ENCODE data around the gene SLC39A7.

The SLC39A7 gene, protein sequence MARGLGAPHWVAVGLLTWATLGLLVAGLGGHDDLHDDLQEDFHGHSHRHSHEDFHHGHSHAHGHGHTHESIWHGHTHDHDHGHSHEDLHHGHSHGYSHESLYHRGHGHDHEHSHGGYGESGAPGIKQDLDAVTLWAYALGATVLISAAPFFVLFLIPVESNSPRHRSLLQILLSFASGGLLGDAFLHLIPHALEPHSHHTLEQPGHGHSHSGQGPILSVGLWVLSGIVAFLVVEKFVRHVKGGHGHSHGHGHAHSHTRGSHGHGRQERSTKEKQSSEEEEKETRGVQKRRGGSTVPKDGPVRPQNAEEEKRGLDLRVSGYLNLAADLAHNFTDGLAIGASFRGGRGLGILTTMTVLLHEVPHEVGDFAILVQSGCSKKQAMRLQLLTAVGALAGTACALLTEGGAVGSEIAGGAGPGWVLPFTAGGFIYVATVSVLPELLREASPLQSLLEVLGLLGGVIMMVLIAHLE

DNA sequence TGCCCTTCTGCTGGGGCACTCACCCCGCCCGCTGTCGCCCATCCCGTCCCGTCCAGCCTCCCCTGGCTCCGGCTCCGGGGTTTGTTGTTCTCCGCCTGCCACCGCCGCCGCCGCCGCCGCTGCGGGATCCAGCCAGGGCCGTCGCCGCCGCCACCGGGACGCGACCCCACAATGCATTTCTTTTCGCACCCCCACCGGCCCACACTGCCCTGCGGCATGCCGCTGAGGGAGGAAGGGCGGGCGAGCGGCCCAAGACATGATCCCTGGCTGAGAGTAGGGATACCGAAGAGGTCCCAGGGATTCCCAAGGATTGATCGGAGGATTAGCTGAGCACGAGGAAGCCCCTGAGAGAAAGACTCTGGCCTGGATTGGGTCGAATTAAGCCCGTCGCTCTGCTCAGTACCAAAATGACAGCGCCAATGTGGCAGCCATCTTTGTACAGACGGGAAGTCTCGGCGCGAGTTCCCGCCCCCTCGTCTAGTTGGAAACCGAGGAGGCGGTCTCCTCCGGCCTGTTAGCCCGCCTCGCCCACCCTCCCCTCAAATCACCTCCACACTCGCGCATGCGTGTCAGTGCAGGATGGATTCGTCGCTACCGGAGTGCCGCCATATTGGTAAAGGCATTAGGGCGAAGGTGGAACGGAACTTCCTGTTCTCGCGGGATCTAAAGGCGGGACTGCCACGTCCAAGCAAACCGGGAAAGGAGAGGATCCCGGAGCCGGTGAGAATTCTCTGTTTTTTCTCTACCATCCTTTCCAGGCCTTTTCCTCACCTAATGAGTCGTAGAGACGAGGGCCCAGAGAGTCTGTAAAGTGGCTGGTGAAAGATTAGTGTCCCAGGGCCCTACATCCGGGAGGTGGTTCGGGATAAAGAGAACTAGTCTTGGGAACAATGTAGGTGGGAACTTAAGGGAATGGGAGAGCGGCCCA lies at the start of gene SLC39A7, which contains the start of gene RXRB:
TSS of gene SLC39A7 (plus strand) at position 649 of the 928 bp plus-strand sequence. CDS start 379 bp downstream, outside the sequence.
TSS of gene RXRB (minus strand) at position 447 of the 928 bp plus-strand sequence. CDS start at position 258, 189 bp downstream.
- DNase-seq = peak; percentile 98 to 99

- no peak for DNase-seq
Observed at GRCh38 chr6:33151050-33151449, 49.6 kb upstream of the SLC39A7 start.

DNA sequence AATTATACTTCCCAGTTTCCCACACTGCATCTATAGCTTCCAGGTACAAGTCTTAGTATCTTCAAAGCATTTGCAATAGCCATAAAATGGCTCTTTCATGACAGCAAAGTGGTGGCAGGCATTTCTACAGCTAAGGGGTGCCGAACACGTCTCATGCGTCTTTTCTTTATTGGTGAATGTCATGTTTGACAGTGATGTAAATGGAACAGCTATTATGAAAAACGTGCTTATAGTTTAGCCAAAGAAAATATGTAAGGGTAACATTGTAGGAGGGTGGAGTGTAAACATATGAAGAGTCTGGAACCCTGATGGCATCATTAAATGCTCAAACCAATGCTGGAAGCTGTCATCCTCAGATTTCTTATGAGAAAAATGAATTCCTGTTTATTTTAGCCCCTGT lies 46.3 kb upstream of the SLC39A7 start:
- DNase-seq = no peak

- DNase-seq = no peak
Observed at GRCh38 chr6:33156561-33156960, 44.1 kb upstream of the SLC39A7 start.

- no peak for DNase-seq
Observed at GRCh38 chr6:33156964-33157363, 43.7 kb upstream of the SLC39A7 start.

GRCh38 chr6:33160096-33160495 lies 40.6 kb upstream of the SLC39A7 start:
- DNase-seq = no peak

GRCh38 chr6:33160728-33161344 lies 39.8 kb upstream of the SLC39A7 start:
- no peak for DNase-seq

- peak; percentile 73 to 82 for DNase-seq
Observed at GRCh38 chr6:33161354-33162331, 39.0 kb upstream of the SLC39A7 start.

- DNase-seq = no peak
Observed at GRCh38 chr6:33163540-33163939, 37.1 kb upstream of the SLC39A7 start.

- DNase-seq = no peak
Observed at GRCh38 chr6:33164176-33164575, 36.5 kb upstream of the SLC39A7 start.

GRCh38 chr6:33164665-33165373 lies 35.8 kb upstream of the SLC39A7 start:
- no peak for DNase-seq

DNA sequence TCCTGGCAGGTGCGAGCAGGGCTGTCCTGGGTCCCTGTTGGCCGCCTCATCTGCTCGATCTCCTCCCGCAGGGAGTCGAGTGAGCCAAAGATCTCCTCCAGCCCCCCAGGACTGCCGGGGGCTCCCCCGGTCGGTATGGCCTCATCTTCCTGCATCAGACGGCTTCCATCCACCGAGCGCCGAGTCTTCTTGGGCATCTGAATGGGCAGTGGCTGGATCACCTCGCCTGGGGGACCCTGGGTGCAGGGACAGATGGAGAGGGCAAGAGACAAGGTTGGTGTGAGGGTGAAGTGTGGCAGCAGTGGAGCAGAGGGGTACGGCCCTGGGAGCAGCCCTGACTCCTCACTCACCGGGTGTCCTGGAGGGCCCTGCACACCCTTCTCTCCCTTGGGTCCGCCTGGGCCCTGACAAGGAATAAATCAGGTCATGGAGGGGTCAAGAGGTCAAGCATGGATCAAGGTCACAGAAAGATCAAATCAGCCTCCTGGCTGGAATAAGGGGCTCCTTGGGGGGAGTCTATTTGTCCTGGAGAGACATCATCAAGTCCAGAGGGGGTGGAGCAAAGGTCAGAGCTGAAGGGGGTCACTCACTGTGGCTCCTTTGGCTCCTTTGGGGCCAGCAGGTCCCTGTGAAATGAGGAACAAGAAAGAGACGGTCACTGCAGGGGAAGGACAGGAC lies 34.9 kb upstream of the SLC39A7 start:
- DNase-seq = no peak

GRCh38 chr6:33166363-33166762 lies 34.3 kb upstream of the SLC39A7 start:
- no peak for DNase-seq

DNA sequence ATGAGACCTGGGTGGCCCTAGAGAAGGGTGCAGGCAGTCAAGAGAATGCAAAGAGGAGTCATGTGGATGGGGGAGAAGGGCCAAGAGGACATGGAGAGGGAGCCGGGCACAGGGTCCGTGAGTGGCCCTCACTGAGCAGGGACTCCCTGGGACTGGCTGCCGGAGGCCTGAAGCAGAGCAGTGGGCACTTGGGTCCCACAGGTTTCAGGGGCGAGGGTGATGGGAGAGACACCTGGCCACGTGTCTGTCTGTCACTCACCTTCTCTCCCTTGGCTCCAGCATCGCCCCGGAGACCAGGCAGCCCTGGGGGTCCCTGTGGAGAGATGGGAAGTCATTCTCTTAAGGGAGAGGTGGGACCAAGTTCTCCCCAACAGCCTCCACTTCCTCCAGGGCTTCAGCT lies 33.9 kb upstream of the SLC39A7 start:
- no peak for DNase-seq

DNA sequence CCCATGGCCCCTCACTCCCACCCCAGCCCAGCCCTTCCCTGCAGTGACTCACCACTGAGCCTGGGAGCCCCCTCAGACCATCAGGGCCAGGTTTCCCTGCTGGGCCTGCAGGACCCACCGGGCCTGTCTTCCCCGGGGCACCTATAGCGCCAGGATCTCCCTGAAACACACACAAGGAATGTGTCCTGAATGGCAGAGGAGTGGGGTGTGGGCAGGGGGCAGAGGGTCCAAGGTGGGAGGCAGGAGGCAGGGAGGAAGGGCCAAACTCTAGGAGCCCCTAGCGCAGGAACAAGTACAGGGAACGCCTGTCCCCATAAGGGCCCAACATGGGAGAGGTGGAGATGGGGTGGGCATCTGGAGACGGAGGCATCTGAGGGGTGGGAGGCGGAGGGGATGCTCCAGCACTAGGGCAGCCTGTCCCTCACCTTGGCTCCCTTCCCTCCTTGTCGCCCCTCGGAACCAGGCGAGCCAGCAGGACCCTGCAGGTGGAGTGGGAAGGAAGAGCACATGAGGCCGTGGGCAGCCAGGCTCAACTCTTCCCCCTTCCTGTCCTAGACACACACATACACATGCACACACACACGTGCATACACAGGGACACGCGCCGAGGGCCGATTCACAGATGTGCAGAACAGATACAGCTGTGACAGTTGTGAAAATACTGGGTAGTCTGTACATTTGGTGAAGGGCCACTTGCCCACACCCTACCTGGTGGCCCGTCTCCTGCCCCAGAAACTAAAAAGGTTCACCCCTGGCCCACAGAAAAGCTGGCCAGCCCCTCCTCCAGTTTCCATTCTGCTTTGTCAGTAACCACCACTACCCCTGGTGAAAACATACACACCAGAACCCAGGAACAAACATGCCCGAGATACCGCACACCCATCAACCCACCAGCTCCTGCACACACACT lies 33.0 kb upstream of the SLC39A7 start:
- DNase-seq = no peak

DNA sequence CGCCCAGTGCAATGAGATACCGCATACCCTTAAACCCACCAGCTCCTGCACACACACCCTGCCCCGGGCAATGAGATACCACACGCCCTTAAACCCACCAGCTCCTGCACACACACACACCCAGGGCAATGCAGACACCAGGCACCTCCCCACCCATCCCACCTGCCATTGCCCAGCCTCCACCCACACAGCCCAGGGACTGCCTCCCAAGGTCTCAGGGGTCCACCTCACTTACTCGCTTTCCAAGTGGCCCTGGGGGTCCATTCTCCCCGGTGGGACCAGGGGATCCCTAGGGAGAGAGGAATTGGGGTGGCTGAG lies 32.4 kb upstream of the SLC39A7 start:
- DNase-seq = no peak

DNA sequence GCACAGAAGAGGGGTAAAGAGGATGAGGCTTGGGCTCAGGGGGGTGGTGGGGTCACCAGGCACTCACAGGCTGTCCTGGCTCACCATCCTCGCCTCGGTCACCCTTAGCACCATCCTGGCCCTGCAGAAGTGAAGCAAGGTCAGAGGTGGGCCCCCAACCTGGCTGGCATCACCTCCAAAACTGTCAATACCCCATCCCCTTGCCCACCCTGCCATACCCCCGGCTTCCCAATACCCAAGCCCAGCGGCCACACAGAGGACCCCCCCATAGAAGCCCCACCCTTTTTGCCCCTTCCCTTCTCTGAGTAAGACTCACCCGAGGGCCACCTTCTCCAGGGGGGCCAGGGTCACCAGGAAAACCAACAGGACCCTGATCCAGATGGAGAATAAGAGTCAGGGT lies 32.0 kb upstream of the SLC39A7 start:
- DNase-seq = no peak

DNA sequence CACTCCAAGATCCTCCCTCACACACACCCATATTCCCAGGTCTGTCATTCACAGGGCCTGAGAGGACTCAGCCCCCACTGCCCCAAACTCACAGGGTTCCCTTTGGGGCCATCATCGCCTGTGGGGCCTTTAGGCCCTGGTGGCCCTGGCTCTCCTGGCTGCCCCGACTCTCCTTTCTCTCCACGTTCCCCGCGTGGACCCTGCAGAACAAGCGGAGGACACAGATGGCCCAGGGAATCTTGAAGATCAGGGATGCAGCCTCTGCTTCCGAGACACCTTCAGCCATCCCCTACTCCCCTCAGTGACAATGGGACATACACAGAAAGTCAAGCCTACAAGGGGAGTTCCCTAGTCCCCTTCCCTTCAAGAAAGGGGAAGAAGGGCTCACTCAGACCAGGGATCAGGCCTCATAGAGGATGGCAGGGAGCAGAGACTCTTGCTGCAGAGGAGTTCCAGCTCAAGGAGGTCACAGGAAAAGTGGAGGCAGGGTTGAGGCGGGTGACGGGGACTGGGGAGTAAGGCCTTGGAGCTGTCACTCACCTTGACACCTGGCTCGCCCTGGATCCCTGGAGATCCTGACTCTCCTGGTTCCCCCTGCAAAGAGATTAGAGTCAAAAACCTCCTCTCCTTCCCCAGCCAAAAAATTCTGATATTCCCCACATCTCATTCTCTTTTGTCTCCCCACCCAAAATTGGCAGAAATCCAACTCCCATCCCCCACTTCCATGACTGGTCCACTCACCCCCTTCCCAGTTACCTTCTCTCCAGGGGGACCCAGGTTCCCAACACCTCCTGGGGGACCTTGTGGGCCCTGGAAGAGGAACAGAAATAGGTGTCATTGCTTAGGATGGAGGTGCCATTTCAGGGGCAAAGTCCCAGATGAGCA lies 31.1 kb upstream of the SLC39A7 start:
- no peak for DNase-seq
